ENCODE measurements around the gene MT1B. TPM values are rescaled to one million over a fixed set of nuclear protein-coding genes. Genes with fewer than 3 reads are reported as not detected.
A peak's percentile ranks its signal among the peaks of the same experiment; 100 is the strongest.
"Not testable (repeated sequence)": the region's sequence is repeated elsewhere in the genome, so short reads cannot be mapped to it uniquely, and the experiment has no call there.

MT1B gene
- total RNA-seq, 2 experiments from 2014 or later, result not detected

DNA sequence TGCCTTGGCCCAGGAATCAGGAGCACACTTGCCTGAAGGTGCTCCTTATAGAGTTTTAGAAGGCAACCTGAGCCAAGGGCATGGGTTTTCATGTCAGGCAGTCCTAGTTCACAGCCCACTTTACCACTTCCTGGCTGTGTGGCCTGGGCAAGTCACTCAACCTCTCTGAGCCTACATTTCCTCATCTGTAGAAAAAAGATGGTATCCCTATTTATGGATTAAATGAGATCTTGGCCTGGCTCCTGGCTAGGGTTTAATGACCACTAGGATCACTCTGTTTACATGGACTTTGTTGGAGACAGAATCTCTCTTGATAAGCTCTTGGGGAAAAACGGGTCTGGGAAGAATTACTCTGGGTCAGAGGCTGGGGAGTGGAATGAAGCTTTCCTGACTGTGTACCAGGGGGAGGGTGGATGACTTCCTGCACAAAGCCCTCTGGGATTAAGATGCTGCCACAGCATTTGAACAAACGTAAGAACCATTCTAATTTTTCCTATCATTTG, 41.0 kb upstream of the MT1B start:
- Mint-ChIP-seq H3K27me3 (no peaks in the 10 kb centered on the region), H3K9me3 (no peaks in the 10 kb centered on the region), H3K4me3 (peak overlapping the region; percentile 91), H3K4me1 (peaks cover 43% of the 10 kb centered on the region), H3K36me3 (no peaks in the 10 kb centered on the region), H3K27ac (peak overlapping the region; percentile 86)
- POLR2A ChIA-PET, result interaction anchor here (1.0 to 1.5 kb wide), 5 partner anchors 10 to 72 kb away, joined by 3 to 5 read pairs (median 5); partner anchors contain the start of genes MT1E and MT1X
- DNase-seq (no peak), ATAC-seq (ENCODE audit: low read depth) (peak; percentile 13)

DNA sequence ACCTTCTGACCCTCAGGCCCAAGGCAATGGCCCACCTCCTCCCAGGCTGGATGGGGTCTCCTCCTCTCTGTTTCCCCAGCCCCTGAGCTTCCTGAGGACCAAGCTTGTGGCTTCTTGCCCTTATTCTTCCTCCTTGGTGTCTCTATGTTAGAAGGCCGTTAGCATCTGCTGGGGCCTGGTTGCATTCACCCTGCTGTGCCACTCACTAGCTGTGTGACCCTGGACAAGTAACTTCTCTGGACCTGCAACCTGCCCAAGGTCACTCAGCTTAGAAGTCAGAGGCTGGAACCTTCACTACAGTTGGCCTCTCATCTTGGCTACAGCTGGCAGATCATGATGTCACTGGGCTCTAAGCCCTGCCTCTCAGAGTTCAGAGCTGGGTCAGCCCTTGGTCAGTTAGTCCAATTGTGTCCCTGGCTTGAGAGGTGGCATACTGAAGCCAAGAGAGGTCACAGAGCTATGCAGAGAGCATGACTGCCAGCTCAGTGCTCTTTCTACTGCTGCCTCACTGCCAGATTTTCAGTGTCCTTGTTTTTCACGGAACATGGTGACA, 40.3 kb upstream of the MT1B start:
- H3K36me3 Mint-ChIP-seq, result no peaks in the 10 kb centered on the region
- peak overlapping the region; percentile 13 for H3K4me3 Mint-ChIP-seq
- POLR2A ChIA-PET, result interaction anchor here (0.7 to 1.1 kb wide), 2 partner anchors 14 to 71 kb away, joined by 3 to 5 read pairs (median 3); partner anchors contain the start of genes MT1E and MT1X
- ATAC-seq (ENCODE audit: low read depth), result no peak
- no peak for DNase-seq
- H3K9me3 Mint-ChIP-seq, result no peaks in the 10 kb centered on the region
- no peaks in the 10 kb centered on the region for H3K27me3 Mint-ChIP-seq
- H3K27ac Mint-ChIP-seq, result peak overlapping the region; percentile 86
- peaks cover 43% of the 10 kb centered on the region for H3K4me1 Mint-ChIP-seq

DNA sequence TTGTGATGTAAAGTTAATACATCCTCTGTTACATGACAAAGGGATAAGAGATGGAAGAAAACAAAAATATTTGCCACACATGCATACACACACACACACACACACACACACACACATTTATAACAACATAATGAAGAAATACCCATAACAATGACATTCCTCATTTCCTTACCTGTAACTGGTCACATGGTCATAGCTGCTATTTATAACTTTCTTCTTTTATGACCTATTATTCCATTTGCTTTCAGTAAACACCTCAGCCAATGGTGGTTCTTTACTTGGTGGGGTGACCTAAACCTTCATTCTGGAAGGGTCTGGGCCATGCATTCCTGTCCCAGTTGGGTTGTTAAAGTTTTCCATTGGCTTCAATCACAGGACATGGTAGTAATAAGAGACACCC, 38.0 kb upstream of the MT1B start:
- Mint-ChIP-seq H3K4me1 (peaks cover 43% of the 10 kb centered on the region), H3K27me3 (peaks cover 7% of the 10 kb centered on the region), H3K27ac (no peak overlapping the region), H3K36me3 (no peaks in the 10 kb centered on the region), H3K9me3 (no peaks in the 10 kb centered on the region), H3K4me3 (no peak overlapping the region)
- no peak for ATAC-seq (ENCODE audit: low read depth)
- POLR2A ChIA-PET, result interaction anchor here (1.2 to 2.0 kb wide), 2 partner anchors 8 to 12 kb away, joined by 4 to 5 read pairs; partner anchors contain the start of gene MT1E
- DNase-seq, result no peak

DNA sequence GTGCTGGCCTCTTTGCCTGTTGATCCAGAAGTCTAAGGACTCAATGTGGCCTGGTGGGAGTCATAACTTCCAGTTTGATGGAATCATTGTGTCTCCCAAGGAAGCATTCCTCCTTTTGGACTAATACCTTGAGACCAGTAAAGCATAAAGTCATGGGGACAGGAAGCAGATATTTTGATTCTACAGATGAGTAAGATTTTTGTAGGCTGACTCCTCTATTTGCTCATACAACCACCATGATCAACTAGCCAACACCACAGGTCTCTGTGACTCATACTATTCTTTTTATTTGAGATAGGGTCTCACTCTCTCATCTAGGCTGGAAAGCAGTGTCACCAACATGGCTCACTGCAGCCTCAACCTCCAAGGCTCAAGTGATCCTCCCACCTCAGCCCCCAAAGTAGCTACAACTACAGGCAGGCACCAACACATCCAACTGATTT, 37.1 kb upstream of the MT1B start:
- Mint-ChIP-seq H3K27me3 (peaks cover 11% of the 10 kb centered on the region), H3K9me3 (no peaks in the 10 kb centered on the region), H3K36me3 (no peaks in the 10 kb centered on the region), H3K27ac (no peak overlapping the region), H3K4me3 (no peak overlapping the region), H3K4me1 (peaks cover 44% of the 10 kb centered on the region)
- no peak for DNase-seq
- no peak for ATAC-seq (ENCODE audit: low read depth)
- POLR2A ChIA-PET, result interaction anchor here (1.2 to 2.0 kb wide), 2 partner anchors 7 to 11 kb away, joined by 4 to 5 read pairs; partner anchors contain the start of gene MT1E

DNA sequence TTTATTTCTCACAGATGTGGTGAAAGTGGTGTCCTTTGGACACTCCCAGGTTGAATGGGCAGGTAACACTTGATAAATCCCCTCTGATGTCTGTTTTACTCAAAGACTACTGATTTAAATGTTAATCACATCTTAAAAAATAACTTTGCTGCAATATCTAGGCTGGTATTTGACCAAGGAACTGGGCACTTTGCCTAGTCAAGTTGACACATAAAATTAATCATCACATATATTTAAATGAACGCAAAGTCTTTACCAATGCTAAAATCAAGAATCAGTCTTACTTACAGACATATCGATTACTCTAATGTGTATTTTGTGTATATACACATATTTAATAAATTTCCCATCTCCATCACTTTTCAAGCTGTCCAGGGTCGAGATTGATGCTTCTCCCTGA, 36.3 kb upstream of the MT1B start:
- POLR2A ChIA-PET, result interaction anchor here (2.0 kb wide), 1 partner anchor 10 kb away, joined by 5 read pairs; the partner anchor contains the start of gene MT1E
- Mint-ChIP-seq H3K27ac (no peak overlapping the region), H3K4me1 (peaks cover 41% of the 10 kb centered on the region)

GRCh38 chr16:56616608-56617211, 35.0 kb upstream of the MT1B start:
- no peak for DNase-seq
- Mint-ChIP-seq H3K4me1 (peaks cover 30% of the 10 kb centered on the region), H3K27ac (peak overlapping the region; percentile 54), H3K27me3 (peaks cover 11% of the 10 kb centered on the region), H3K36me3 (no peaks in the 10 kb centered on the region), H3K9me3 (no peaks in the 10 kb centered on the region), H3K4me3 (peak overlapping the region; percentile 85)
- ATAC-seq (ENCODE audit: low read depth), result no peak
- POLR2A ChIA-PET, result interaction anchor here (0.9 to 2.1 kb wide), 4 partner anchors 8 to 23 kb away, joined by 3 to 13 read pairs (median 8); partner anchors contain the start of genes MT1E and MT2A

More for the DNA sequence above, 36.3 kb upstream of the MT1B start:
- Mint-ChIP-seq H3K36me3 (no peaks in the 10 kb centered on the region), H3K4me3 (no peak overlapping the region), H3K27me3 (peaks cover 11% of the 10 kb centered on the region), H3K9me3 (no peaks in the 10 kb centered on the region)
- ATAC-seq (ENCODE audit: low read depth) (no peak), DNase-seq (no peak)

- DNase-seq (peak; percentile 79), ATAC-seq (ENCODE audit: low read depth) (peak; percentile 98)
- no peaks in the 10 kb centered on the region for H3K36me3 Mint-ChIP-seq
- POLR2A ChIA-PET, result interaction anchor here (0.7 to 2.1 kb wide), 8 partner anchors 8 to 65 kb away, joined by 3 to 13 read pairs (median 4); partner anchors contain the start of genes MT1E, MT1X and MT2A
- H3K9me3 Mint-ChIP-seq, result no peaks in the 10 kb centered on the region
- H3K4me1 Mint-ChIP-seq, result peaks cover 30% of the 10 kb centered on the region
- peaks cover 11% of the 10 kb centered on the region for H3K27me3 Mint-ChIP-seq
- peak overlapping the region; percentile 65 for H3K27ac Mint-ChIP-seq
- peak overlapping the region; percentile 85 for H3K4me3 Mint-ChIP-seq
These were observed 34.2 kb upstream of the MT1B start for GRCh38 chr16:56617212-56618085.

- POLR2A ChIA-PET, result interaction anchor here (1.0 to 2.1 kb wide), 6 partner anchors 7 to 64 kb away, joined by 3 to 13 read pairs (median 5); partner anchors contain the start of genes MT1E, MT1X and MT2A
- H3K27ac Mint-ChIP-seq, result no peak overlapping the region
- peaks cover 31% of the 10 kb centered on the region for H3K4me1 Mint-ChIP-seq
- H3K36me3 Mint-ChIP-seq, result peaks cover under 1% of the 10 kb centered on the region
- no peak for ATAC-seq (ENCODE audit: low read depth)
- H3K4me3 Mint-ChIP-seq, result peak overlapping the region; percentile 85
- H3K9me3 Mint-ChIP-seq, result no peaks in the 10 kb centered on the region
- H3K27me3 Mint-ChIP-seq, result peaks cover 11% of the 10 kb centered on the region
- no peak for DNase-seq
These were observed 33.5 kb upstream of the MT1B start for GRCh38 chr16:56618138-56618537.

DNA sequence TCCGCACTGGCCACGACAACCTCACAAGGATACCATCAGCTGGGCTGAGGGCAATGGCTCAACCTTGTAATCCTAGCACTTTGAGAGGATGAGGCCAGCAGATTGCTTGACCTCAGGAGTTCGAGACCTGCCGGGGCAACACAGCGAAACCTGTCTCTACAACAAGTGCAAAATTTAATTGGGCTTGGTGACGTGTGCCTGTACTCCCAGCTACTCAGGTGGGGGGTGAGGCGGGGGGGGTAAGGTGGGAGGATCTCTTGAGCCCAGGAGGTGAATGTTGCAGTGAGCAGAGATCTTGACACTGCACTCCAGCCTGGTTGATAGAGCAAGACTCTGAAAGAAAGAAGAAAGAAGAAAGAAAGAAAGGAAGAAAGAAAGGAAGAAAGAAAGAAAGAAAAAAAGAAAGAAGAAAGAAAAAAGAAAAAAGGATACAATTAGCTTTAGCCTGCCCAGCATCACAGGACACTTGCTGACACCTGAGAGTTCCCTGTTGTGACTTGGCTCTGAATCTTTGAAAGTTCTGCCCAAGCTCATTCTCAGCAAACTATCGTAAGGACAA, 31.3 kb upstream of the MT1B start:
- POLR2A ChIA-PET, result interaction anchor here (1.0 kb wide), 1 partner anchor 11 kb away, joined by 4 read pairs; no protein-coding TSS in a partner anchor
- peaks cover 20% of the 10 kb centered on the region for H3K27me3 Mint-ChIP-seq
- H3K9me3 Mint-ChIP-seq, result no peaks in the 10 kb centered on the region
- ATAC-seq (ENCODE audit: low read depth), result no peak
- H3K4me3 Mint-ChIP-seq, result no peak overlapping the region
- peaks cover 28% of the 10 kb centered on the region for H3K4me1 Mint-ChIP-seq
- no peak for DNase-seq
- peaks cover 3% of the 10 kb centered on the region for H3K36me3 Mint-ChIP-seq
- H3K27ac Mint-ChIP-seq, result no peak overlapping the region

GRCh38 chr16:56621665-56622445, 29.8 kb upstream of the MT1B start:
- peaks cover 24% of the 10 kb centered on the region for H3K27me3 Mint-ChIP-seq
- peaks cover 28% of the 10 kb centered on the region for H3K4me1 Mint-ChIP-seq
- POLR2A ChIA-PET, result interaction anchor here (0.6 kb wide), 1 partner anchor 8 kb away, joined by 4 read pairs; no protein-coding TSS in a partner anchor
- not testable (repeated sequence) for H3K36me3 Mint-ChIP-seq; DNase-seq; H3K9me3 Mint-ChIP-seq; H3K4me3 Mint-ChIP-seq; H3K27ac Mint-ChIP-seq; ATAC-seq (ENCODE audit: low read depth)

- Mint-ChIP-seq H3K27me3 (peaks cover 25% of the 10 kb centered on the region), H3K4me1 (peaks cover 21% of the 10 kb centered on the region)
- POLR2A ChIA-PET, result interaction anchor here (1.3 to 1.8 kb wide), 2 partner anchors 14 to 79 kb away, joined by 3 to 12 read pairs; partner anchors contain the start of gene MT2A
- not testable (repeated sequence) for DNase-seq; H3K27ac Mint-ChIP-seq; H3K36me3 Mint-ChIP-seq; H3K4me3 Mint-ChIP-seq; ATAC-seq (ENCODE audit: low read depth); H3K9me3 Mint-ChIP-seq
These were observed 28.5 kb upstream of the MT1B start for GRCh38 chr16:56623184-56623583.

- ATAC-seq (ENCODE audit: low read depth) (no peak), DNase-seq (no peak)
- peaks cover 20% of the 10 kb centered on the region for H3K27me3 Mint-ChIP-seq
- H3K4me1 Mint-ChIP-seq, result peaks cover 19% of the 10 kb centered on the region
- H3K9me3 Mint-ChIP-seq, result no peaks in the 10 kb centered on the region
- peaks cover 4% of the 10 kb centered on the region for H3K36me3 Mint-ChIP-seq
- POLR2A ChIA-PET, result interaction anchor here (1.3 to 1.8 kb wide), 2 partner anchors 15 to 78 kb away, joined by 3 to 12 read pairs; partner anchors contain the start of gene MT2A
- H3K4me3 Mint-ChIP-seq, result no peak overlapping the region
- no peak overlapping the region for H3K27ac Mint-ChIP-seq
These were observed 28.0 kb upstream of the MT1B start for GRCh38 chr16:56623637-56624036.
